PC-9 (cell line): ENCODE measurements around the gene TTC7B. TPM values are rescaled to one million over a fixed set of nuclear protein-coding genes. Genes with fewer than 3 reads are reported as not detected.

ENCODE experiments used
- BruUV-seq: library from RNA; stranded (reverse); fragments of 400-500 nt; replicated peaks from 2 replicates; lab custom pipeline; 2021; lab: Mats Ljungman, UMichigan
- CTCF ChIA-PET: fragments of 300-600 bp; sonication (Branson Sonifier 250); formaldehyde crosslinking; loops from one replicate; lab custom pipeline; 2022; ENCODE audit warnings: antibody characterized with exemption; lab: Charles Lee
- POLR2A ChIA-PET: fragments of 300-600 bp; sonication (Branson Sonifier 250); formaldehyde crosslinking; loops from one replicate; lab custom pipeline; 2022; ENCODE audit warnings: antibody characterized with exemption; ENCODE audit not compliant: unreplicated experiment; lab: Charles Lee
- DNase-seq, 2 experiments: peaks; one replicate each; pipeline versions ENCODE4 v3.0.0 to v3.0.0-alpha.2; 2015 to 2022; ENCODE audit warnings: mixed read lengths in 1 of 2
- H2AFZ ChIP-seq: fragments of 200-600 bp; sonication (generic); 2 replicates; pipeline ENCODE4 v1.8.1; 2017; ENCODE audit warnings: antibody characterized with exemption
- H3F3A ChIP-seq: fragments of 200-600 bp; sonication (generic); 2 replicates; pipeline ENCODE4 v1.8.1; 2017; ENCODE audit warnings: antibody characterized with exemption, mild to moderate bottlenecking, low read depth; ENCODE audit not compliant: insufficient read depth
- H3K27ac ChIP-seq: fragments of 200-600 bp; sonication (generic); 2 replicates; pipeline ENCODE4 v1.6.1; 2016; ENCODE audit warnings: mixed run types
- H3K27me3 ChIP-seq: fragments of 200-600 bp; sonication (generic); 2 replicates; pipeline ENCODE4 v1.6.1; 2016; ENCODE audit warnings: low read depth, mixed run types; ENCODE audit not compliant: insufficient read depth
- H3K36me3 ChIP-seq: fragments of 200-600 bp; sonication (generic); 2 replicates; pipeline ENCODE4 v1.6.1; 2016; ENCODE audit warnings: low read depth, mixed run types
- H3K4me1 ChIP-seq: fragments of 200-600 bp; sonication (generic); replicated peaks from 2 replicates; pipeline ENCODE4 v1.6.1; 2016; ENCODE audit warnings: mixed run types; ENCODE audit not compliant: insufficient read depth
- H3K4me2 ChIP-seq: fragments of 200-600 bp; sonication (generic); 2 replicates; pipeline ENCODE4 v1.6.1; 2017; ENCODE audit warnings: mixed run types
- H3K4me3 ChIP-seq: fragments of 200-600 bp; sonication (generic); 2 replicates; pipeline ENCODE4 v1.6.1; 2016; ENCODE audit warnings: mixed run types
- H3K79me2 ChIP-seq: fragments of 200-600 bp; sonication (generic); 2 replicates; pipeline ENCODE4 v1.6.1; 2017; ENCODE audit warnings: low read depth, mixed run types
- H3K9me2 ChIP-seq: fragments of 200-600 bp; sonication (generic); 2 replicates; pipeline ENCODE4 v1.8.1; 2017; ENCODE audit warnings: mild to moderate bottlenecking; ENCODE audit not compliant: insufficient read depth
- H3K9me3 ChIP-seq: fragments of 200-600 bp; sonication (generic); 2 replicates; pipeline ENCODE4 v1.8.1; 2016; ENCODE audit warnings: low read depth; ENCODE audit not compliant: insufficient read depth
- H4K20me1 ChIP-seq: fragments of 200-600 bp; sonication (generic); 2 replicates; pipeline ENCODE4 v1.8.1; 2017; ENCODE audit not compliant: insufficient read depth
- CTCF ChIP-seq: fragments of 200-600 bp; sonication (generic); conservative IDR thresholded peaks from 2 replicates; pipeline ENCODE4 v1.6.1; 2017; ENCODE audit warnings: mixed run types, antibody characterized with exemption, mild to moderate bottlenecking, moderate library complexity
- EZH2 ChIP-seq: fragments of 200-600 bp; sonication (generic); IDR thresholded peaks from 2 replicates; pipeline ENCODE4 v1.8.0; 2017; ENCODE audit warnings: antibody characterized with exemption, low read depth
- intact Hi-C: fragments of 100-400 bp; cut with micrococcal nuclease; formaldehyde crosslinking; loops from one replicate; pipeline ENCODE4 v1.10.0; 2022; ENCODE audit not compliant: unreplicated experiment
- total RNA-seq: library from RNA; stranded (reverse); gene quantifications from 2 replicates; pipeline ENCODE4 v1.2.3, GENCODE V29; 2021

The TTC7B gene
- total RNA-seq, 1 experiment from 2014 or later = 6.8 TPM

GRCh38 chr14:90587252-90587910 lies 228.8 kb downstream of the TTC7B start:
- ChIA-PET POLR2A (no interaction called here), CTCF (no interaction called here)
- Histone ChIP-seq H3K4me3 (no peak overlapping the region), H3K36me3 (no peaks in the 10 kb centered on the region), H4K20me1 (no peaks in the 10 kb centered on the region), H3K27ac (no peak overlapping the region), H2AFZ (no peak overlapping the region), H3K4me2 (no peak overlapping the region), H3K9me2 (no peaks in the 10 kb centered on the region), H3K4me1 (no peaks in the 10 kb centered on the region), H3F3A (no peaks in the 10 kb centered on the region), H3K27me3 (no peaks in the 10 kb centered on the region), H3K9me3 (no peaks in the 10 kb centered on the region), H3K79me2 (no peaks in the 10 kb centered on the region)
- intact Hi-C loops = no loop called here
- no peak for TF ChIP-seq EZH2
- no peak for TF ChIP-seq CTCF
- no peak for DNase-seq
- BruUV-seq = no TSS peak

DNA sequence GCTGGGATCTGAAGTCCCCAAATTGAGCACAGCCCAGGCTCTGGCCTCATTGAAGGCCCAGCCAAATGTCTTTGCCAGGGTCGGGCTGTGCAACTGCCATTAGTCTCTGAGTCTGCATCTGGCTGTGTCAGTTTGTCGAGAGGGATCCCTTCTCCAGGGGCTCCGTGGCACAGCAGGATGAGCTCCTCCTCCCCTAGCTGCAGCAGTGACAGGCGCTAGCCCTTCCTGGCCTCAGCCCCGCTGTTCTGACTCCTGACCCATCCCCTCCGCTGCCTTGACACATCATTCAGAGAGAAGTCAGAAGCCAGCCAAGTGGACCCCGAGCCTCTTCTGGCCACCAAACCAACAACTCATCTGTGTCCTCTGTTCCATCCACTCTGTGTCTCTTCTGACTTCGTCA lies 231.1 kb downstream of the TTC7B start:
- TF ChIP-seq EZH2 (no peak), CTCF (no peak)
- CTCF ChIA-PET = no interaction called here
- H4K20me1 ChIP-seq = no peaks in the 10 kb centered on the region
- no peak overlapping the region for H3K4me3 ChIP-seq
- no peaks in the 10 kb centered on the region for H3K36me3 ChIP-seq
- POLR2A ChIA-PET = no interaction called here
- intact Hi-C loops = no loop called here
- H3F3A ChIP-seq = no peaks in the 10 kb centered on the region
- H3K9me2 ChIP-seq = no peaks in the 10 kb centered on the region
- H3K4me1 ChIP-seq = no peaks in the 10 kb centered on the region
- H3K4me2 ChIP-seq = no peak overlapping the region
- H2AFZ ChIP-seq = no peak overlapping the region
- DNase-seq = no peak
- H3K79me2 ChIP-seq = no peaks in the 10 kb centered on the region
- BruUV-seq = no TSS peak
- H3K27ac ChIP-seq = no peak overlapping the region
- H3K9me3 ChIP-seq = no peaks in the 10 kb centered on the region
- H3K27me3 ChIP-seq = no peaks in the 10 kb centered on the region

- Histone ChIP-seq H3K9me3 (no peaks in the 10 kb centered on the region), H3K27me3 (no peaks in the 10 kb centered on the region), H3K36me3 (no peaks in the 10 kb centered on the region), H3K79me2 (no peaks in the 10 kb centered on the region), H3K27ac (no peak overlapping the region), H3K4me2 (no peak overlapping the region), H3K4me1 (no peaks in the 10 kb centered on the region), H2AFZ (no peak overlapping the region), H4K20me1 (no peaks in the 10 kb centered on the region), H3K4me3 (no peak overlapping the region), H3F3A (no peaks in the 10 kb centered on the region), H3K9me2 (no peaks in the 10 kb centered on the region)
- DNase-seq = no peak
- intact Hi-C loops = no loop called here
- CTCF ChIA-PET = no interaction called here
- TF ChIP-seq CTCF = no peak
- no peak for TF ChIP-seq EZH2
- POLR2A ChIA-PET = no interaction called here
- no TSS peak for BruUV-seq
These were observed 232.2 kb downstream of the TTC7B start for GRCh38 chr14:90583916-90584605.
